Activated CD8-positive, alpha-beta memory T cell treated with anti-CD3 and anti-CD28 coated beads, Interleukin-2, amount 50 U/mL, for 1 hour (primary cell): ENCODE data around the gene FAM151B.

Experiments used
- DNase-seq: peaks from one replicate; pipeline ENCODE4 v3.0.0-alpha.2; 2020; ENCODE audit errors: extremely low read depth

FAM151B gene

DNA sequence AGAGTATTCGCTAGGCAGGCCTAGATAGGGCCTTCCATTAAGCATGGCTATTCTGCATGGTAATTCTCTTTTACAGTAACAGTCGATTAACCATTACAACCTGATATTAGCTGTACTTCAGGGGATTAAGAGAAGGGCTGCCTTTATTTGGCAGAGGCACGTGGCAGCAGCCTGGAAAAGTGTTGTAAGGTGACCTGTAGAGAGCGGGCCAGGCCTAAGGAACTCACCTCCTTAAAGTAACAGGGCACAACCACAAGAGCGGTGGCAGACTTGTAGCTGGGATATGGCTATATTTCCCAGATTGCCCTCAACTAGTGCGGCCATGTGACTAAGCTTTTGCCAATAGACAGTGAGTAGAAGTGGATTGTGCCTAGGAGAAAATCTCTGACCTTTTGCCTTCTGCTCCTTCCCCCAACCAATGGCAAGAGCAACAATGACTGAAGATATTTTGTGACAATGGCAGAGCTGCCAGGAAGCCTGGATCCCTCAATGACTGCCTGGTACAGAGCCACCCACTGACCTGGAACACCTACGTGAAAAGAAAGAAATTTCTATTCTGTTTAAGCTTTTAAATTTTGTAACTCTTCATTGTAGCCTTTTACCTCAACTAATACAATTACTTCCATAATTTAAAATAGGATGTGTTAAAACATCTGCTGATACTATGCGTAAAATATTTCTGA lies 101.1 kb downstream of the FAM151B start:
- no peak for DNase-seq

DNA sequence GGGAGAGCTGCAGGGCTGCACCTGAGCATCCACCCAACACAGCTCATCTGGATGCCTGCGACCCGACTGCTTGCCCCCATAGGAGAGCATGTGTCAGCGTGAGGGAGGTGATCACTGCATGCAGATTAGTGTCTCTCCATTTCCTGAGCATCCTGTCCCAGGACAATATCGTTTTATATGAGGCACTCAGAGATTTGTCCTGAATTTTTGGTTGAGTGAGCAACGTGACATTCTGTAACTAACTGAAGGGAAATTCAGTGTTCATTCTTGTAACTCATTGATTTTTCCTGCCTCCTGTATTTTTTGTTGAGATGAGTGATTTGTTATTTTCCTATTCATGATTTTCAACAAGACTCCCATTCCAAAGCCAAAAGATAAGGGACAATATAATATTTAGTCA lies 102.9 kb downstream of the FAM151B start:
- no peak for DNase-seq

DNA sequence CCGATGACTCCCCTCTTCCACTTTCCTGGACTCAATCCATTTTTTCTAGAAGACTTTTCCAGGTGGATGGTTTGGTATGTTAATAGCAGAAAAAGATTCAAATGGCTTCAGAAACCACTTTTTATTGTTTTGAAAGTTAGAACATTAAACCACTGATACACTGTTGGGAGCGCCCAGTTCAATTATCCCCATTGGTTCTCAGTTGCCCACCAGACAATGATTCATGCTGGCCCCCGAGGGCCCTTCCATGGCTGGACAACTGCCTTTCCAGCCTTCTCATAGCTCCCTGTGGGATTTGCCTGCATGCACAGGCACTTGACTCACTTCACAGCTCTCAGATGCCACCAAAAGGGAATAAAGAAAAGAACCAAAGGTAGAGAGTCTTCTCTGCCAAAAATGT lies 103.5 kb downstream of the FAM151B start:
- DNase-seq: no peak

DNA sequence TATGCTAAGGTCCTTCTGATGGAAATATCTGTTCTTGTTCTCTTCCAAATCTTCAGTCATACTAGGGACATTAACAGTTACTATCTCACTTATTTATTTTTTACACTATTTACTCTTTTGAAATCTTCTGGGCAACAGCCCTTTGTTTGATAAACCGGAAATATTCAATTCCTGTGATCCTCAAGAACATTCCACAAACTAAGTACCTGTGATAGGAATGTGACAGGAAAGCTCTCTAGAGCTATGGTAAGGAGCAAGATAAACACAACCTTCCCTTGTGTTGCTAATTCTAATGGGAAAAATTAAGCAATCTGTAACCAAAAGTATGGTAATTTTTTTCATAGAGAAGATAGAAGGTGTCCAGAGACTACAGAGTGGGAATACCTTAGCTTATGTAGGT lies 104.2 kb downstream of the FAM151B start:
- DNase-seq: no peak
